ENCODE measurements around the gene VAV3. TPM values are rescaled to one million over a fixed set of nuclear protein-coding genes. Genes with fewer than 3 reads are reported as not detected.

Gene VAV3
- total and polyA plus RNA-seq, 2 donors from 2014 or later, result 61.6 to 87.5 TPM

- H3K9ac ChIP-seq (ENCODE audit: low read length in 3 of 3), result no peak overlapping the region
- peaks cover 0 to 3% (median 0%) of the 10 kb centered on the region in 3 donors for H3K4me1 ChIP-seq (ENCODE audit: control insufficient read depth in 2 of 3, insufficient read depth in 2 of 3, low read depth in 1 of 3, low read length in 3 of 3)
- no peak overlapping the region for H3K27ac ChIP-seq (ENCODE audit: low read depth in 2 of 2, low read length in 2 of 2)
- no peaks in the 10 kb centered on the region for H3K9me3 ChIP-seq (ENCODE audit: control insufficient read depth in 2 of 3, insufficient read depth in 1 of 3, low read length in 3 of 3)
- H3K27me3 ChIP-seq (ENCODE audit: control insufficient read depth, insufficient read depth, low read length), result no peaks in the 10 kb centered on the region
- TF ChIP-seq, protein P1, sequence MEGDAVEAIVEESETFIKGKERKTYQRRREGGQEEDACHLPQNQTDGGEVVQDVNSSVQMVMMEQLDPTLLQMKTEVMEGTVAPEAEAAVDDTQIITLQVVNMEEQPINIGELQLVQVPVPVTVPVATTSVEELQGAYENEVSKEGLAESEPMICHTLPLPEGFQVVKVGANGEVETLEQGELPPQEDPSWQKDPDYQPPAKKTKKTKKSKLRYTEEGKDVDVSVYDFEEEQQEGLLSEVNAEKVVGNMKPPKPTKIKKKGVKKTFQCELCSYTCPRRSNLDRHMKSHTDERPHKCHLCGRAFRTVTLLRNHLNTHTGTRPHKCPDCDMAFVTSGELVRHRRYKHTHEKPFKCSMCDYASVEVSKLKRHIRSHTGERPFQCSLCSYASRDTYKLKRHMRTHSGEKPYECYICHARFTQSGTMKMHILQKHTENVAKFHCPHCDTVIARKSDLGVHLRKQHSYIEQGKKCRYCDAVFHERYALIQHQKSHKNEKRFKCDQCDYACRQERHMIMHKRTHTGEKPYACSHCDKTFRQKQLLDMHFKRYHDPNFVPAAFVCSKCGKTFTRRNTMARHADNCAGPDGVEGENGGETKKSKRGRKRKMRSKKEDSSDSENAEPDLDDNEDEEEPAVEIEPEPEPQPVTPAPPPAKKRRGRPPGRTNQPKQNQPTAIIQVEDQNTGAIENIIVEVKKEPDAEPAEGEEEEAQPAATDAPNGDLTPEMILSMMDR (IDR thresholded peaks at IDR 0.05; ENCODE audit: borderline replicate concordance, extremely low read depth, insufficient read depth), result no peak
- intact Hi-C loops (cut with DNase I), result no loop called here
- no peaks in the 10 kb centered on the region for H3K36me3 ChIP-seq (ENCODE audit: control insufficient read depth in 2 of 3, insufficient read depth in 3 of 3, low read length in 3 of 3)
- no peak for DNase-seq
- no peak for FAIRE-seq
- no peak overlapping the region for H3K4me3 ChIP-seq (ENCODE audit: low read length in 3 of 3)
Observed at GRCh38 chr1:107912656-107913055, 52.3 kb downstream of the VAV3 start.

GRCh38 chr1:107900090-107900945 is 64.7 kb downstream of the VAV3 start:
- no peaks in the 10 kb centered on the region for H3K27me3 ChIP-seq (ENCODE audit: control insufficient read depth, insufficient read depth, low read length)
- no peak for FAIRE-seq
- intact Hi-C loops (cut with DNase I), result no loop called here
- H3K4me3 ChIP-seq (ENCODE audit: low read length in 3 of 3), result no peak overlapping the region
- H3K27ac ChIP-seq (ENCODE audit: low read depth in 2 of 2, low read length in 2 of 2), result no peak overlapping the region
- no peaks in the 10 kb centered on the region for H3K9me3 ChIP-seq (ENCODE audit: control insufficient read depth in 2 of 3, insufficient read depth in 1 of 3, low read length in 3 of 3)
- H3K4me1 ChIP-seq (ENCODE audit: control insufficient read depth in 2 of 3, insufficient read depth in 2 of 3, low read depth in 1 of 3, low read length in 3 of 3), result no peaks in the 10 kb centered on the region
- TF ChIP-seq, protein P1 (IDR thresholded peaks at IDR 0.05; ENCODE audit: borderline replicate concordance, extremely low read depth, insufficient read depth), result no peak
- H3K36me3 ChIP-seq (ENCODE audit: control insufficient read depth in 2 of 3, insufficient read depth in 3 of 3, low read length in 3 of 3), result no peaks in the 10 kb centered on the region
- no peak overlapping the region for H3K9ac ChIP-seq (ENCODE audit: low read length in 3 of 3)
- DNase-seq, result no peak

DNA sequence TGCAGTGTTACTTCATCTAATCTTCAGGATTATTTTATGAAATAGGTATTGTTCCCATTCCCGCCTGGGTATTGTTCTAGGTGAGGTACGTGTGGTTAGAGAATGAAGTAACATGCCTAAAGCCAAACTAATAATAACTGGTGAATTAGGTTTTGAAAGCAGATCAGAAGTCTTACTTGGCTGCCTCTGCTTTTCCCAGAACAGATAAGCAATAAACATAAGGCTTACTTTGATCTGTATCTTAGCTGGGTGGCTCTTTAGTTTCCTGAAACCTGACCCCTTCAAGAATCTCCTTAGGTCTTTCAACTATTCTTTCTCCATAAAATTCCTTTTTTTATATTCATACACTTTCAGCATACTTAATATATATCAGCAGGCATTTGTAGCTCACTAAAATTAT is 65.3 kb downstream of the VAV3 start:
- DNase-seq, result no peak
- intact Hi-C loops (cut with DNase I), result no loop called here
- Histone ChIP-seq H3K36me3 (ENCODE audit: control insufficient read depth in 2 of 3, insufficient read depth in 3 of 3, low read length in 3 of 3) (no peaks in the 10 kb centered on the region), H3K4me1 (ENCODE audit: control insufficient read depth in 2 of 3, insufficient read depth in 2 of 3, low read depth in 1 of 3, low read length in 3 of 3) (no peaks in the 10 kb centered on the region), H3K4me3 (ENCODE audit: low read length in 3 of 3) (no peak overlapping the region), H3K9me3 (ENCODE audit: control insufficient read depth in 2 of 3, insufficient read depth in 1 of 3, low read length in 3 of 3) (no peaks in the 10 kb centered on the region), H3K27ac (ENCODE audit: low read depth in 2 of 2, low read length in 2 of 2) (no peak overlapping the region), H3K27me3 (ENCODE audit: control insufficient read depth, insufficient read depth, low read length) (no peaks in the 10 kb centered on the region), H3K9ac (ENCODE audit: low read length in 3 of 3) (no peak overlapping the region)
- no peak for FAIRE-seq
- TF ChIP-seq, protein P1 (IDR thresholded peaks at IDR 0.05; ENCODE audit: borderline replicate concordance, extremely low read depth, insufficient read depth), result no peak
